GM15510 (cell line): ENCODE data around the gene ZHX3.

Experiments
- POLR2A ChIP-seq: IDR thresholded peaks from 3 replicates; pipeline ENCODE4 v1.6.1; 2011; ENCODE audit warnings: borderline replicate concordance; ENCODE audit not compliant: insufficient read length; ENCODE audit errors: extremely low read depth

ZHX3 gene

GRCh38 chr20:41214202-41214601 is 103.3 kb downstream of the ZHX3 start:
- no peak for TF ChIP-seq POLR2A

DNA sequence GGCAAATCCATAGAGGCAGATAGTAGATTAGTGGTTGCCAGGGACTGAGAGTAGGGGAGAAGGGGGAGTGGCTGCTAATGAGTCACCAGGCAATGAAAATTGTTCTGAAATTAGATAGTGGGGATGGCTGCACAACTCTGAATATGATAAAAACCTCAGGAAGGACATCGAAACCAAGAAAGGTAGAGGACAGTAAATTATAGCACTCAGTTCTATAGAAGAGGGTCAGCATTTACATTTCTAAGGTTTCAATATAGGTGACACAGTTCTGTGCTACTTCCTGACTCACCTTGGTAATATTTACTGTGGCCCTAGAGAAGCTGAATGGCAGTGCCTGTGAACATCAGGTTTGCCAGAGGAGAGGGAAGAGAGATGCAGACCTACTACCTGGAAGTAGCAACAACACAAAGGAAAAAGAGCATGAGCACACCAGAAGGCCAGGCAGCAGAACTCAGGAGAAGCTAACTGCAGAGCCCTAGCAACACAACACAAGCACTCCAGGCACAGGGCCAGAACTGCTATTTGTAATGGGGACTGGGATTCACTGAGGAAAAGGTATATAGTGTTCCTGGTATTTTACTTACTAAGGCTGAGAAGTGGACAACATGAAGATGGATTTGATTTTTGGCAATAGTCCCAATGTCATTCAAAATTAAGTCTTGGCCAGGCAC is 104.2 kb downstream of the ZHX3 start:
- TF ChIP-seq POLR2A = no peak

DNA sequence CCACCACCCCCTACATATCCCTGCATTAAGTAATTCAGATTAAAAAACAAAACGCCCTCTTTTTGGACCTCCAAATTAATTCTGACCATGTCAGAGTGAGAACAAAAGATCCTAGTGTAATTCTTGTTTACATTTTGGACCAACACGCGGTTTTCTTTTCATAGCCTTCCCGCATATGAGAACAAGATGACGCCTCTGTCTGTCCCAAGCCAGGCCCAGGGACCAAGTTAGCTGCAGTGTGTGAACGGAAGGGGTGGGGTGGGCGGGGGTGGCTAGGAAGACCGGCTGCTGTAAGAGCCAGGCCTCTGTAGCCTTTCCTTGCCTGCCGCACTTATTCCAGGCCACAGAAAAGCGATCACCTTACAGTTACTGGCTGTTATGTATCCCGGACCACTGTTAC is 112.2 kb downstream of the ZHX3 start:
- no peak for TF ChIP-seq POLR2A

- no peak for TF ChIP-seq POLR2A
Measured at GRCh38 chr20:41204304-41205265, 112.9 kb downstream of the ZHX3 start.

- TF ChIP-seq POLR2A = no peak
Measured at GRCh38 chr20:41203660-41204059, 113.9 kb downstream of the ZHX3 start.

DNA sequence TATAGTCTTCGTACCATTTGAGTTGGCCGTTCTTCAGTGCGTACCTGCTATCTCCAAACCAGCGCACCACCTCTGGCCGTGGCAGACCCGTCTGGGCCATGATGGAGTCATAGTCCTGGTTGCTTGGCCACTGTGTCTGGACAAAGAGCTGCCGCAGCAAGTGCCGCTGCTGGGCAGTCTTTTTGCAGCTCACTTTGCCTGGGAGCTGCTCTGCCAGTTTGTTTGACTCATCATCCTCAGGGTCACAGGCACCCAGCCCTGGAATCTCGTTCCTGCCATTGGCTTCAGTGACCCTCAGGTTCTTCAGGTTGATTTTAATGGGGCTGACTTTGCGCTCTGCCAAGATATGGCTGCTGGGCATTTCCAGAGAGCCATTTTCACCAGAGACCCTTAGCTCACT is 115.1 kb downstream of the ZHX3 start:
- no peak for TF ChIP-seq POLR2A

DNA sequence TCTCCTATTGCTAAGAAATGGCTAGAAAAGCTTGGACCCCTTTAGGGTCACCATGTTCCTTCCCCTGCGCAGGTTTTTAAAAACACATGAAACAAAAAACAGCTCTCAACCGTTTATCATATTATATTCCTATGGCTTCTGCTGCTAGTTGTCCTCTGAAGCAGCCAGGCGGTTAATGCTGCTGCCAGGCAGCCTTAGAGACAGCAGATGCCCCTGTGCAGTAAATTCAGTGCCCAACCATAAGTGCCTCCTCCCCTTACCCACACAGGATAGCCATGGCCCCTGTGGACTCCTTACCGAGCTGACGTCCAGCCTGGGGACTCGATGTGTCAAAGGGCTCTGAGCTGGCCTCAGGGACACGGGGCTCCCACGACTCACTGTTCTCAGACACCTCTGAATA is 115.8 kb downstream of the ZHX3 start:
- TF ChIP-seq POLR2A = no peak

- no peak for TF ChIP-seq POLR2A
Measured at GRCh38 chr20:41200446-41201202, 116.9 kb downstream of the ZHX3 start.

DNA sequence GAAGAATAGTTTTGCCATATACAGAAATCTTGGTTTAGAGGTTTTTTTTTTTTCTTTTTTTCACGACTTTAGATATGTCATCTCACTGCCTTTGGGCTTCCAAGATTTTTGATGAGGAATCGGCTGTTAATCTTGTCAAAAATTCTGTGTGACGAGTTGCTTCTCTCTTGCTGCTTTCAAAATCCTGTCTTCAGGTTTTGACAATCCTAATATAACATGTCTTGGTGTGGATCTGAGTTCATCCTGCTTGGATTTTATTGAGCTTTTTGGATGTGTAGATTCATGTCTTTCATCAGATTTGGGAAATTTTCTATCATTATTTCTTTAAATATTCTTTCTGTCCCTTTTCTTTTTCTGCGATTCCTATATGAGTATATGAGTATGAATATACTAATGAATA is 119.1 kb downstream of the ZHX3 start:
- TF ChIP-seq POLR2A = no peak

DNA sequence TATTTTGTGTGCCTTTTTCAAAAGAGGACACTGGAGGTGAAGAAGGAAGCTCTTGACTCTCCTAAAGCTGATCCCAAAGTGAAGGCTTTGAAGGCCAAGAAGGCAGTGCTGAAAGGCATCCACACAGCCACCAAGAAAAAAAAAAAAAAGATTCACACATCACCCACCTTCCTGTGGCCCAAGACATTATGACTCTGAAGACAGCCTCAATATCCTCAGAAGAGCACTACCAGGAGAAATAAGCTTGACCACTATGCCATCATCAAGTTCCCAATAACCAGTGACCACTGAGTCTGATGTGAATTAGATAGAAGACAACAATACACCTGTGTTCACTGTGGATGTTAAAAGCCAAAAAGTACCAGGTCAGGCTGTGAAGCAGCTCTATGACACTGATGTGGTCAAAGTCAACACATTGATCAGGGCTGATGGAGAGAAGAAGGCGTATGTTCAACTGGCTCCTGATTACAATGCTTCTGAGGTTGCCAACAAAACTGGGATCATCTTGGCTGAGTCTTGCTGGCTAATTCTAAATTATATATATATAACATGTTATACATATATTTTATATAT is 120.8 kb downstream of the ZHX3 start:
- TF ChIP-seq POLR2A = no peak

DNA sequence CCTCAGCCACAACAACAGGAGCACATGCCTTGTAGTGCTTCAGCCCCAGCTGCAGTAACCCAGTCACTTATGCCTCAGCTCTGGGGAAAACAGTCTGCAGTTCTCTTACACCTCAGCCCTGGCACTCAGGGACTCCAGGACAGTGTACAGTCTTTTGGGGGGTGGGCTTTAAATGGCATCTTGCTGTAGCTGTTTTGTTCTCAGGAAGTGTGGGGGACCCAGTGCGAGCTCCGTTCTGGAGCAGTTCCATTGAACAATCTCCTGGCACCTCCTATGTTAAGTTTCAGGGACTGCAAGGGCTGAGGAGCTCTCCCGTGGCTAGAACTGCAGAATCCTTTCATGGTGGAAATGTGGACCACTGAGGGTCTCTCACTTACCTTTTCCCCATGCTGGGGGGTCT is 125.0 kb downstream of the ZHX3 start:
- no peak for TF ChIP-seq POLR2A

DNA sequence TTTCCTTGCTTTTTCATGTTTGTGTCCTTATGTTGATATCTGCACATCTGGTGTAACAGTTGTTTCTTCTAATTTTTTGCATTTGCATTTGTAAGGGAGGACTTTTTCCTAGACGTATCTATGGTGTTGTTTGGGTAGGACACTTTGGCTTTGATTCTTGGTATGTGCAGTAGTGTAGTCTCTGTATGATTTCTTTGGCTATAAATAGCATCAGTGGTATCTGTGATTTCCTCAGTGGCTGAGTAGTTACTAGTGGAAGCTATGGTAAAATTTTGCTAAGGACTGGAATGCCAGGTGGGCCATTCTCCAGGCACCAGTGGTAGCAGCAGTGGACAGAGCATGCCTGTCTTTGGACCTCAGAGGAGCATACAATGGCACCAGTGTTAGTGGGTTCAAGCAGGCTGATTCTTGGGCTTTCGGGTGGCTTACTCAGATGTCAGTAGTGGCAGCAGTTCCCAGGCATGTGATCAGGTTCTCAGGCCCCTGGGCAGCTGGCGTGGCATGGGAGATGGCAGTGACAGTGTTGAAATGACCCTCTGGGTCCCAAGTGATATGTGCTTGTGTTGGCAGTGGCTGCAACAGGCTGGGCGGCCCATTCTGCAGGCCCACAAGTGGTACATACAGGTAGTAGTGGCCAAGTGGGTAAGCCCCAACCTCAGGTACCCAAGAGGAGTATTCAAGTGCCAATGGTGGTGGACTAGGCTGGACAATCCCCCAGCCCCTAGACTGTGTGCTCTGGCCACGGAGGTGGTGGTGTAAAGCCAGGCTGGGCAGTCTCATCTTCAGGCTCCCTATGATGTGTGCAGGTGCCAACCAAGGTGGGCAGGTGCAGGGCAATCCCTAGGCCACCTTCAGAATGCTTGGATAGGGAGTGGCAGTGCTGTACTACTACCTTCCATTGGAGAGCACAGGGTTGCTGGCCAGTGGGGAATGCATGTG is 125.7 kb downstream of the ZHX3 start:
- TF ChIP-seq POLR2A = no peak

- no peak for TF ChIP-seq POLR2A
Measured at GRCh38 chr20:41187668-41188067, 129.9 kb downstream of the ZHX3 start.
